BLaER1 (cell line): ENCODE results near the gene SLC41A1.
A peak's percentile ranks its signal among the peaks of the same experiment; 100 is the strongest.

Experiments used
- H3K27ac ChIP-seq: shearing (Covaris generic); formaldehyde crosslinking; 2 replicates; pipeline ENCODE4 v1.8.1; 2022
- H3K27me3 ChIP-seq: shearing (Covaris generic); formaldehyde crosslinking; 2 replicates; pipeline ENCODE4 v1.8.1; 2022
- H3K36me3 ChIP-seq: shearing (Covaris generic); formaldehyde crosslinking; 2 replicates; pipeline ENCODE4 v1.8.1; 2022
- H3K4me1 ChIP-seq: shearing (Covaris generic); formaldehyde crosslinking; 2 replicates; pipeline ENCODE4 v1.8.1; 2022
- H3K4me2 ChIP-seq: shearing (Covaris generic); formaldehyde crosslinking; 2 replicates; pipeline ENCODE4 v1.8.1; 2022
- H3K4me3 ChIP-seq: shearing (Covaris generic); formaldehyde crosslinking; 2 replicates; pipeline ENCODE4 v1.8.1; 2022
- H3K9ac ChIP-seq: shearing (Covaris generic); formaldehyde crosslinking; 2 replicates; pipeline ENCODE4 v1.8.1; 2022
- H3K9me3 ChIP-seq: shearing (Covaris generic); formaldehyde crosslinking; 2 replicates; pipeline ENCODE4 v1.8.1; 2022
- H4K20me1 ChIP-seq: shearing (Covaris generic); formaldehyde crosslinking; 2 replicates; pipeline ENCODE4 v1.8.1; 2022
- Cebpa-rat ChIP-seq: shearing (Covaris generic); IDR thresholded peaks from 2 replicates; pipeline ENCODE4 v1.8.1; 2022

SLC41A1 gene

GRCh38 chr1:205809469-205809868 lies 3.5 kb downstream of the SLC41A1 start:
- Histone ChIP-seq H3K4me2 (peak overlapping the region; percentile 91), H3K27ac (no peak overlapping the region), H3K9me3 (no peaks in the 10 kb centered on the region), H3K36me3 (peaks cover 64% of the 10 kb centered on the region), H4K20me1 (peaks cover 77% of the 10 kb centered on the region), H3K9ac (no peak overlapping the region), H3K27me3 (no peaks in the 10 kb centered on the region), H3K4me3 (peak overlapping the region; percentile 42; the same call in 1 of the 2 replicates), H3K4me1 (peaks cover 85% of the 10 kb centered on the region)
- no peak for TF ChIP-seq Cebpa-rat

GRCh38 chr1:205805082-205805711 lies 7.8 kb downstream of the SLC41A1 start:
- H3K9me3 ChIP-seq, result no peaks in the 10 kb centered on the region
- TF ChIP-seq Cebpa-rat, result no peak
- peak overlapping the region; percentile 57 for H3K4me2 ChIP-seq
- H3K4me1 ChIP-seq, result peaks cover 58% of the 10 kb centered on the region
- no peaks in the 10 kb centered on the region for H3K27me3 ChIP-seq
- H3K4me3 ChIP-seq, result no peak overlapping the region
- peaks cover 91% of the 10 kb centered on the region for H4K20me1 ChIP-seq
- peaks cover 95% of the 10 kb centered on the region for H3K36me3 ChIP-seq
- peak overlapping the region; percentile 2; the same call in 1 of the 2 replicates for H3K27ac ChIP-seq
- H3K9ac ChIP-seq, result no peak overlapping the region

DNA sequence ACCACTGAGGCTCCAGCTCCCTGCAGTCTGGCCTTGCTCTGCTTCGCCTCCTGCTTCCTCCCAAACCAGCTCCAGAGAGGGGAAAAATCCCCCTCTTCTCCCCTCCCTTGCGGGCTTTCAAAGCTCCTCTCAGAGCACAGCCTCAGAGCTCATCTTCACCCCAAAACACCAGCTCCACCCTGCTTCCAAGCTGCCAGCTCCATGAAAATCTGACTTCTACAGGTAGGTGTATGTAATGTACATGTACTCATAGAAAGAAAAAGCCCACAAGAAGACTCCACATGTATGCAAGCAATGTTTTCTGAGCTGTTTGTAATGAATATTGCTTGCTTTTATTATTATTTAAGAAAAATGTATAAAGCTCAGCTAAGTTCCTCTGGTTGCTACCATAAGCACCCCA lies 8.4 kb downstream of the SLC41A1 start:
- Histone ChIP-seq H3K4me3 (no peak overlapping the region), H3K9me3 (no peaks in the 10 kb centered on the region), H3K27ac (peak overlapping the region; percentile 2; the same call in 1 of the 2 replicates), H3K4me2 (no peak overlapping the region; the same call in 1 of the 2 replicates), H3K27me3 (no peaks in the 10 kb centered on the region), H4K20me1 (peaks cover 85% of the 10 kb centered on the region), H3K9ac (no peak overlapping the region), H3K4me1 (peaks cover 52% of the 10 kb centered on the region), H3K36me3 (peaks cover 95% of the 10 kb centered on the region)
- TF ChIP-seq Cebpa-rat, result no peak

DNA sequence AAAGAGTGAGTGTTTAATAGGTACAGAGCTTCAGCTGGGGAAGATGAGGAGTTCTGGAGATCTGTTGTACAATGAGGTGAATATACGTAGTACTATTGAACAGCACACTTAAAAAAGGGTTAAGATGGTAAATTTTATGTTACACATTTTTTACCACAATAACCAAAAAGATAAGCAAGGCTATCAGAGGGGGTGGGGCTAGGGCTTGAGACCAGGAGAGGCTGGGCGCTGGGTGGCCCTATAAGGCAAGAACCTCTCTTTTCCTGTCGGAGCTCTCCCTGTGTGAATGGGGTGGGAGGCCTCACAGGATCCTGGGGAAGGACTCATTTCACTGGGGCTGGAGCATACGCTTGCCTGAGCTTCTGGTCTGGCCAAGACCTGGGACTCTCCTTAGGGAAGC lies 9.0 kb downstream of the SLC41A1 start:
- no peak for TF ChIP-seq Cebpa-rat
- Histone ChIP-seq H3K4me3 (no peak overlapping the region), H3K9me3 (no peaks in the 10 kb centered on the region), H4K20me1 (peaks cover 78% of the 10 kb centered on the region), H3K4me1 (peaks cover 46% of the 10 kb centered on the region), H3K27me3 (no peaks in the 10 kb centered on the region), H3K36me3 (peaks cover 95% of the 10 kb centered on the region), H3K9ac (no peak overlapping the region), H3K4me2 (no peak overlapping the region), H3K27ac (no peak overlapping the region)

GRCh38 chr1:205802060-205802459 lies 10.9 kb downstream of the SLC41A1 start:
- Histone ChIP-seq H3K36me3 (peaks cover 95% of the 10 kb centered on the region), H3K4me3 (no peak overlapping the region), H3K9me3 (no peaks in the 10 kb centered on the region), H3K27ac (no peak overlapping the region), H3K27me3 (no peaks in the 10 kb centered on the region), H3K9ac (no peak overlapping the region), H3K4me2 (no peak overlapping the region), H4K20me1 (peaks cover 61% of the 10 kb centered on the region), H3K4me1 (peaks cover 28% of the 10 kb centered on the region)
- TF ChIP-seq Cebpa-rat, result no peak

- TF ChIP-seq Cebpa-rat, result no peak
- Histone ChIP-seq H3K4me2 (no peak overlapping the region), H3K27me3 (no peaks in the 10 kb centered on the region), H3K4me1 (peaks cover 19% of the 10 kb centered on the region), H3K36me3 (peaks cover 95% of the 10 kb centered on the region), H3K4me3 (no peak overlapping the region), H3K9me3 (no peaks in the 10 kb centered on the region), H4K20me1 (peaks cover 51% of the 10 kb centered on the region), H3K9ac (no peak overlapping the region), H3K27ac (no peak overlapping the region)
Observed at GRCh38 chr1:205800981-205801703, 11.9 kb downstream of the SLC41A1 start.

DNA sequence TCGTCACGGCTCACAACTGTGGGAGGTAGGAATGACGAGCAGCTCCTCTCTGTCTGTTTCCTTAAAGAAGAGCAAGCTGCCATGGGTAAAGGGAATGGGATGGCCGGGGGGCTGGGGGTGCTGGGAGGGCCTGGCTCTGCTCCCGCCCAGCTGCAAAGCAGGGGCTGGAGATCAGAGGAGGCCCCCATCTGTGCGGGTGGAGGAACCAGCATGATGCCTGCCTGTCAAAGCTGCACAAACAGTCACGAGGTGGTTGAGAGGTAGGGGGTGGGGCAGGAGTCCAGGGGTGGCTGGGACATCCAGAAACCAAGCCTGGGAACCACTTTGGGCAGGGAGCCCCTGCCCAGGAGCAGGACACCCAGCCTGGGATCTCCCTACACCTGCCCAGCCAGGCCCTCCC lies 12.6 kb downstream of the SLC41A1 start:
- no peak overlapping the region for H3K4me2 ChIP-seq
- no peak for TF ChIP-seq Cebpa-rat
- H3K4me1 ChIP-seq, result peaks cover 17% of the 10 kb centered on the region
- H3K4me3 ChIP-seq, result no peak overlapping the region
- no peak overlapping the region for H3K27ac ChIP-seq
- peaks cover 44% of the 10 kb centered on the region for H4K20me1 ChIP-seq
- H3K36me3 ChIP-seq, result peaks cover 95% of the 10 kb centered on the region
- H3K27me3 ChIP-seq, result no peaks in the 10 kb centered on the region
- no peaks in the 10 kb centered on the region for H3K9me3 ChIP-seq
- no peak overlapping the region for H3K9ac ChIP-seq

- H3K4me2 ChIP-seq, result no peak overlapping the region
- no peak overlapping the region for H3K4me3 ChIP-seq
- peaks cover 23% of the 10 kb centered on the region for H3K4me1 ChIP-seq
- no peak for TF ChIP-seq Cebpa-rat
- H4K20me1 ChIP-seq, result peaks cover 35% of the 10 kb centered on the region
- H3K27me3 ChIP-seq, result no peaks in the 10 kb centered on the region
- H3K27ac ChIP-seq, result no peak overlapping the region
- no peaks in the 10 kb centered on the region for H3K9me3 ChIP-seq
- H3K36me3 ChIP-seq, result peaks cover 95% of the 10 kb centered on the region
- H3K9ac ChIP-seq, result no peak overlapping the region
Observed at GRCh38 chr1:205798577-205798976, 14.4 kb downstream of the SLC41A1 start.

- H3K4me3 ChIP-seq, result no peak overlapping the region
- TF ChIP-seq Cebpa-rat, result no peak
- H3K9me3 ChIP-seq, result no peaks in the 10 kb centered on the region
- H3K4me1 ChIP-seq, result peaks cover 37% of the 10 kb centered on the region
- peaks cover 24% of the 10 kb centered on the region for H4K20me1 ChIP-seq
- H3K4me2 ChIP-seq, result no peak overlapping the region
- H3K9ac ChIP-seq, result no peak overlapping the region
- no peak overlapping the region for H3K27ac ChIP-seq
- no peaks in the 10 kb centered on the region for H3K27me3 ChIP-seq
- peaks cover 100% of the 10 kb centered on the region for H3K36me3 ChIP-seq
Observed at GRCh38 chr1:205797168-205797567, 15.8 kb downstream of the SLC41A1 start.

- Histone ChIP-seq H3K27me3 (no peaks in the 10 kb centered on the region), H3K4me2 (peak overlapping the region; percentile 40; the same call in 1 of the 2 replicates), H3K4me3 (no peak overlapping the region), H4K20me1 (0 out of 2 replicates have a peak, but pooled peaks cover 9% of the 10 kb centered on the region), H3K9me3 (no peaks in the 10 kb centered on the region), H3K36me3 (peaks cover 100% of the 10 kb centered on the region), H3K27ac (no peak overlapping the region), H3K4me1 (peaks cover 43% of the 10 kb centered on the region), H3K9ac (no peak overlapping the region)
- TF ChIP-seq Cebpa-rat, result no peak
Observed at GRCh38 chr1:205794011-205794730, 18.8 kb downstream of the SLC41A1 start.
